SK-N-SH (cell line): ENCODE results near the gene CACNG3.

Experiments used
- CHD2 ChIP-seq: fragments of 150-350 bp; IDR thresholded peaks from 2 replicates; pipeline ENCODE4 v1.6.1; 2018; ENCODE audit warnings: low read length; ENCODE audit not compliant: partially characterized antibody
- CTCF ChIP-seq: fragments of 200-600 bp; sonication (generic); IDR thresholded peaks from 2 replicates; pipeline ENCODE4 v1.6.1; 2017; ENCODE audit warnings: antibody characterized with exemption, mild to moderate bottlenecking, moderate library complexity
- EP300 ChIP-seq, 2 experiments: IDR thresholded peaks; 2 replicates each; pipeline versions ENCODE4 v1.4.0 to v1.6.1; 2012; ENCODE audit warnings: borderline replicate concordance in 1 of 2, low read depth in 1 of 2, low read length in 1 of 2
- FOXJ3 ChIP-seq: sonication (generic); formaldehyde crosslinking; IDR thresholded peaks from 2 replicates; pipeline ENCODE4 v1.5.1; 2020; ENCODE audit warnings: mild to moderate bottlenecking, missing genetic modification reagents
- IRF3 ChIP-seq: fragments of 150-350 bp; IDR thresholded peaks from 2 replicates; pipeline ENCODE4 v1.6.1; 2016; ENCODE audit warnings: mild to moderate bottlenecking, low read depth, low read length
- MXI1 ChIP-seq: IDR thresholded peaks from 2 replicates; pipeline ENCODE4 v1.6.1; 2012; ENCODE audit warnings: mild to moderate bottlenecking, low read depth, low read length, improper control_type of control experiment
- POLR2AphosphoS5 ChIP-seq: IDR thresholded peaks from 2 replicates; pipeline ENCODE4 v1.6.1; 2012; ENCODE audit warnings: low read depth, low read length
- RCOR1 ChIP-seq: fragments of 150-350 bp; IDR thresholded peaks from 2 replicates; pipeline ENCODE4 v1.6.1; 2017; ENCODE audit warnings: antibody characterized with exemption, low read length
- RFX5 ChIP-seq: IDR thresholded peaks from 2 replicates; pipeline ENCODE4 v1.6.1; 2012; ENCODE audit warnings: mild to moderate bottlenecking, improper control_type of control experiment, low read length
- SMC3 ChIP-seq: IDR thresholded peaks from 2 replicates; pipeline ENCODE4 v1.6.1; 2012; ENCODE audit warnings: low read depth, low read length, improper control_type of control experiment
- TCF12 ChIP-seq: IDR thresholded peaks from 2 replicates; pipeline ENCODE4 v1.4.0; 2012
- YY1 ChIP-seq: IDR thresholded peaks from 2 replicates; pipeline ENCODE4 v1.4.0; 2012; ENCODE audit warnings: low read depth, mild to moderate bottlenecking
- TF ChIP-seq, protein P1 (sequence below): IDR thresholded peaks from 2 replicates; pipeline ENCODE4 v1.4.0; 2012; ENCODE audit warnings: low read depth, borderline replicate concordance

DNA sequence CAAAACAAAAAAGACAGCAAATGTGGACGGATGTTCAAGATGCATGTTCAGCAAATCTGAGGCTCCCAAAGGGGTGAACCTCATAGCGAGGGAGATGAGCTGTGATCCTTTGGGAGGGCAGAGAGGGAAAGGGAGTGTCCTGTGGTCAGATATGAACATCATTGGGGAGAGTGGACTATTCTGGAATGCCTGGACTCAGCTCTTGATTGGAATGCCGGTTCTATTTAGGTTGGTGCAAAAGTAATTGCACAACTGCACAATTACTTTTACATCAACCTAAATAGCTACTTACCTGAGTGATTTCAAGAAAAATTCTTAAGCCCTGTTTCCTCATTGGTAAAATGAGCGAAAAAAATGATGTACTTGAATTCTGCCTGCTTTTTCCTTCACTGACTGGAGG is 89.6 kb downstream of the CACNG3 start:
- TF ChIP-seq MXI1 (no peak), IRF3 (no peak), CTCF (no peak), YY1 (no peak), RCOR1 (no peak), CHD2 (no peak), SMC3 (no peak), TCF12 (no peak), POLR2AphosphoS5 (no peak), RFX5 (no peak), FOXJ3 (CRISPR knock-in tag) (no peak), EP300 (IDR thresholded peaks at IDR 0.05; ENCODE audit: borderline replicate concordance in 1 of 2, low read depth in 1 of 2, low read length in 1 of 2) (no peak)
- TF ChIP-seq, protein P1, sequence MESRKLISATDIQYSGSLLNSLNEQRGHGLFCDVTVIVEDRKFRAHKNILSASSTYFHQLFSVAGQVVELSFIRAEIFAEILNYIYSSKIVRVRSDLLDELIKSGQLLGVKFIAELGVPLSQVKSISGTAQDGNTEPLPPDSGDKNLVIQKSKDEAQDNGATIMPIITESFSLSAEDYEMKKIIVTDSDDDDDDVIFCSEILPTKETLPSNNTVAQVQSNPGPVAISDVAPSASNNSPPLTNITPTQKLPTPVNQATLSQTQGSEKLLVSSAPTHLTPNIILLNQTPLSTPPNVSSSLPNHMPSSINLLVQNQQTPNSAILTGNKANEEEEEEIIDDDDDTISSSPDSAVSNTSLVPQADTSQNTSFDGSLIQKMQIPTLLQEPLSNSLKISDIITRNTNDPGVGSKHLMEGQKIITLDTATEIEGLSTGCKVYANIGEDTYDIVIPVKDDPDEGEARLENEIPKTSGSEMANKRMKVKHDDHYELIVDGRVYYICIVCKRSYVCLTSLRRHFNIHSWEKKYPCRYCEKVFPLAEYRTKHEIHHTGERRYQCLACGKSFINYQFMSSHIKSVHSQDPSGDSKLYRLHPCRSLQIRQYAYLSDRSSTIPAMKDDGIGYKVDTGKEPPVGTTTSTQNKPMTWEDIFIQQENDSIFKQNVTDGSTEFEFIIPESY, result no peak
